Posterior cingulate gyrus (tissue), 11 donors: ENCODE results near the gene TSPAN32.
A peak's percentile ranks its signal among the peaks of the same experiment; 100 is the strongest.

Experiments used
- DNase-seq, 10 donors: peaks; one replicate each; pipeline versions ENCODE4 v3.0.0 to v3.0.0-alpha.2; 2020 to 2021; ENCODE audit warnings: mixed read lengths in 3 of 10
- intact Hi-C: fragments of 100-400 bp; cut with DNase I; formaldehyde crosslinking; loops from one replicate; pipeline ENCODE4 v1.15.1; 2023

Gene TSPAN32

GRCh38 chr11:2310786-2311352 lies 9.1 kb downstream of the TSPAN32 start:
- intact Hi-C loops, result no loop called here
- DNase-seq, result peak in 2 of 10 donors; percentile 59 to 72

- intact Hi-C loops, result no loop called here
These were observed 9.7 kb downstream of the TSPAN32 start for GRCh38 chr11:2311353-2312133.

GRCh38 chr11:2312232-2313042 lies 10.6 kb downstream of the TSPAN32 start:
- intact Hi-C loops, result no loop called here
- peak in 1 of 10 donors; percentile 75 for DNase-seq

More at GRCh38 chr11:2311353-2312133, 9.7 kb downstream of the TSPAN32 start:
- peak in 2 of 10 donors; percentile 70 to 81 for DNase-seq

- DNase-seq, result peak in 2 of 10 donors; percentile 76
- intact Hi-C loops, result no loop called here
These were observed 11.5 kb downstream of the TSPAN32 start for GRCh38 chr11:2313051-2313951.

- peak in 3 of 10 donors; percentile 49 to 84 (median 69) for DNase-seq
- intact Hi-C loops, result no loop called here
These were observed 12.3 kb downstream of the TSPAN32 start for GRCh38 chr11:2314136-2314524.

- intact Hi-C loops, result loop anchor here (5.0 kb wide), 1 partner anchor 58 kb away; no protein-coding TSS in a partner anchor
- DNase-seq, result peak; percentile 56 to 92 (median 64)
These were observed 12.9 kb downstream of the TSPAN32 start for GRCh38 chr11:2314525-2315394.

- peak in 2 of 10 donors; percentile 80 to 81 for DNase-seq
- intact Hi-C loops, result loop anchor here (5.0 kb wide), 1 partner anchor 57 kb away; no protein-coding TSS in a partner anchor
These were observed 13.8 kb downstream of the TSPAN32 start for GRCh38 chr11:2315395-2316168.

GRCh38 chr11:2316169-2316962 lies 14.6 kb downstream of the TSPAN32 start:
- intact Hi-C loops, result loop anchor here (5.0 kb wide), 1 partner anchor 56 kb away; no protein-coding TSS in a partner anchor
- peak in 2 of 10 donors; percentile 59 to 65 for DNase-seq

GRCh38 chr11:2316963-2317244 lies 15.1 kb downstream of the TSPAN32 start:
- intact Hi-C loops, result loop anchor here (5.0 kb wide), 1 partner anchor 55 kb away; no protein-coding TSS in a partner anchor
- no peak for DNase-seq

- intact Hi-C loops, result loop anchor here (5.0 kb wide), 1 partner anchor 55 kb away; no protein-coding TSS in a partner anchor
- peak in 2 of 10 donors; percentile 56 to 58 for DNase-seq
These were observed 15.7 kb downstream of the TSPAN32 start for GRCh38 chr11:2317354-2318050.

- intact Hi-C loops, result loop anchor here (5.0 kb wide), 1 partner anchor 54 kb away; no protein-coding TSS in a partner anchor
- no peak for DNase-seq
These were observed 16.3 kb downstream of the TSPAN32 start for GRCh38 chr11:2318123-2318522.

- intact Hi-C loops, result loop anchor here (5.0 kb wide), 1 partner anchor 54 kb away; no protein-coding TSS in a partner anchor
- DNase-seq, result peak in 1 of 10 donors; percentile 29
These were observed 16.9 kb downstream of the TSPAN32 start for GRCh38 chr11:2318707-2319106.

- DNase-seq, result peak in 2 of 10 donors; percentile 42 to 59
- intact Hi-C loops, result loop anchor here (5.0 kb wide), 1 partner anchor 52 kb away; no protein-coding TSS in a partner anchor
These were observed 18.1 kb downstream of the TSPAN32 start for GRCh38 chr11:2319791-2320472.

- peak in 3 of 10 donors; percentile 50 to 64 (median 60) for DNase-seq
- intact Hi-C loops, result no loop called here
These were observed 18.9 kb downstream of the TSPAN32 start for GRCh38 chr11:2320568-2321310.

- DNase-seq, result peak in 1 of 10 donors; percentile 27
- intact Hi-C loops, result no loop called here
These were observed 19.5 kb downstream of the TSPAN32 start for GRCh38 chr11:2321311-2321683.
